ENCODE results near the gene REC8. TPM values are rescaled to one million over a fixed set of nuclear protein-coding genes. Genes with fewer than 3 reads are reported as not detected.

REC8 gene
- total and polyA plus RNA-seq, 9 donors = 2.1 to 18.1 (median 10.7) TPM

DNA sequence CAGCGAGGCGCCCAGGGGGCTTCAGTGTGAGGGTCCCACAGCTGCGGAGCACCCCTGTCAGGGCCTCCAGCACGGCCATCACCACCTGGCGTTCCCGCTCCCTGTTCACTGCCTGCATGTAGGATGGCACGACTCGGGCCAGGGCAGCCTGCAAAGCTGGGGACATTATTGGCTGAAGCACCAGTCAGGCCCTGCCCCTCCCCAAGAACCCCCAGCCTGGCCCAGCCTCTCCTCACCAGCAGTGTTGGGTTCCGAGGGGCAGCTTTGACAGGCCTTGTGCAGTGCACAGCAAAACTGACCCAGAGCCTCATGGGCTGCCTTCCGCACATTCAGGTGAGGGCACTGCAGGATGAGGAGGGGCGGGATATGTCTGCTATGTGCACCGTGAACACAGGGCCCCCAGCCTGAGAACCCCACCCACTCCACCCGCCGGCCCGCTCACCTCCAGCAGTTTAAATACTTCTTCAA, 11.2 kb downstream of the REC8 start:
- H3K4me3 ChIP-seq (ENCODE audit: low read length) = no peak overlapping the region

DNA sequence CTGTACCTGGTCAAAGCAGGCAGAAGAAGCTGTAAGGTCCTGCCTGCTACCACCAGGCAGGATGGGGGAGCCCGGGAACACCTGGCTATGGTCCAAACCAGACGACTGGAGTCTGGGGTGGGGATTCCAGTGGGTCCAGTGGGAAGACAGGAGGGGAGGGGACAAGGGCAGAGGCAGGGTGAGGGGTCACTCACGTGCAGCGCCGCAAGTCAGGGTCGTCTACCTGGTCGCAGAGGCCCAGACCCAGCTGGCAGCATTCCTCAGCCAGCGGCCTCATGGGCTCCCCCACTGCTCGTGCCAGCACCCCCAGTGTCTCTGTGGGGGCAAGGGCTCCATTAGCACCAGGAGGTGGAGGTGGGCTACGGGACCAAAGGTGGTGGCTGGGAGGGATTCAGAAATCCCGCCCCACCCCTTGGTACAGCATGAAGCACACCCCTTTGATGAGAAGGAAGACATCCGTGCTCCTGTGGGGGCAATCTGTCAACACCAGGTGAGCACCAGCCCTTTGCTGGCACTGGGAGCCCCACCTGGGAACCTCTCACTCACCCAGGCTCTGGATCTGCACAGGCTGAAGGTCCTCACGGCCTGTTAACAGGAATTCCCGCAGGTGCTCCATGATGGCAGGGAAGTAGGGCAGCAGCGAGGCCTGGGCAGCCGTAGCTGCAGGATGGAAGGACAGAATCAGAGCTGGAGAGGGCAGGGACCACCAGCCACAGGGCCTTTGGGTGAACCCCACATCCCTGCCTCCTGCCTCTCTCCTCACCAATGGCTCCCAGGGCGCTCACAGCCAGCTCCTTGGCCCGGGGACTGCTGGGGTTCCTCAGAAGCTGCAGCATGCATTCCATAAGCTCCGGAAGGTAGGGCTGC, 12.5 kb downstream of the REC8 start:
- Histone ChIP-seq H3K27ac (ENCODE audit: low read length) (no peak overlapping the region), H3K4me1 (ENCODE audit: control insufficient read depth, insufficient read depth, low read length) (peaks cover 16% of the 10 kb centered on the region), H3K27me3 (ENCODE audit: control insufficient read depth, insufficient read depth, low read length) (no peaks in the 10 kb centered on the region), H3K4me3 (ENCODE audit: low read length) (no peak overlapping the region), H3K36me3 (ENCODE audit: control insufficient read depth, insufficient read depth, low read length) (peaks cover 79% of the 10 kb centered on the region), H3K9me3 (replicated peaks; ENCODE audit: control insufficient read depth, low read depth, low read length) (no peaks in the 10 kb centered on the region)
- 86% methylated on average over 19 of the region's 19 CpGs for WGBS (ENCODE audit: insufficient coverage)
- DNase-seq = no peak

More for the DNA sequence above, 11.2 kb downstream of the REC8 start:
- H3K27ac ChIP-seq (ENCODE audit: low read length) = no peak overlapping the region
- no peaks in the 10 kb centered on the region for H3K27me3 ChIP-seq (ENCODE audit: control insufficient read depth, insufficient read depth, low read length)
- H3K9me3 ChIP-seq (replicated peaks; ENCODE audit: control insufficient read depth, low read depth, low read length) = no peaks in the 10 kb centered on the region
- peaks cover 11% of the 10 kb centered on the region for H3K4me1 ChIP-seq (ENCODE audit: control insufficient read depth, insufficient read depth, low read length)
- WGBS (ENCODE audit: insufficient coverage) = 93% methylated on average over 8 of the region's 15 CpGs
- peaks cover 92% of the 10 kb centered on the region for H3K36me3 ChIP-seq (ENCODE audit: control insufficient read depth, insufficient read depth, low read length)
- no peak for DNase-seq

DNA sequence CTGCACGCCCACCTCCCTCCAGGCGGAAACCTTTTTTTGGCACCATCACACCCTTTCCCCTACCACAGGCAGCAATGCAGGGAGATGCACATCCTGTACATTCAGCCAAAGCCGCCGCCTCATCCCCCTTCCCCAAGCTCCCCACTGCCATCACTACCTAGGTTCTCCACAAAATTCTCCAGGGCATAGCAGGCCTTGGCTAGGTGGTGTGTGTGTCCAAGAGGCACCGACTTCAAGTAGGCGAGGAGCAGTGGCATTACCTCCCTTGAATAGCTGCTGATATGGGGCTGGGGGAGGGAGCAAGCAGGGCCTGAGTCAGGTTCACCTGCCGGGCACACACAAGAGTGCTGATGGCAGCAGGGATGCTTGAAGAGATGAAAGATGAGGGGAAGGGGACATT, 13.1 kb downstream of the REC8 start:
- DNase-seq = no peak
- Histone ChIP-seq H3K36me3 (ENCODE audit: control insufficient read depth, insufficient read depth, low read length) (peaks cover 75% of the 10 kb centered on the region), H3K9me3 (replicated peaks; ENCODE audit: control insufficient read depth, low read depth, low read length) (no peaks in the 10 kb centered on the region), H3K27me3 (ENCODE audit: control insufficient read depth, insufficient read depth, low read length) (no peaks in the 10 kb centered on the region), H3K4me1 (ENCODE audit: control insufficient read depth, insufficient read depth, low read length) (peaks cover 16% of the 10 kb centered on the region), H3K4me3 (ENCODE audit: low read length) (no peak overlapping the region), H3K27ac (ENCODE audit: low read length) (no peak overlapping the region)
- 90% methylated on average over 5 of the region's 7 CpGs for WGBS (ENCODE audit: insufficient coverage)

DNA sequence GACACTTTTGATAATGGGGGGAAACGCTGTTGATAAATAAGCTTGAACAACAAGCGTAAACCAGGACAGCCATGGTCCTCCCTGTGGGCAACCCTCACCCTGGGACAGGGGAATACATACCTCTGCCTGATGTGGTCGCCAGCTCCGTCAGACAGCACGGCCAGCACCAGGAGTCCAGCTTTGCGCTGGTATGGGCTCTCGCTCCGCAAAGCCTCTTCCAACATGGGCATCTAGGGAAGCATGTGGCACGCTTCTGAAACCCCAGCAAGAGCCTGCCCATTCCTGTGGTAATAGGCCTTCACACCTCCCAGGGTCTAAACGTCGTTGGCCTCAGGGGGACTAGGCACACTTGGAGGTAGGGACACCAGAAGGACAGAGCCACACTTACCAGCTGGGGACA, 13.9 kb downstream of the REC8 start:
- Histone ChIP-seq H3K4me3 (ENCODE audit: low read length) (no peak overlapping the region), H3K27me3 (ENCODE audit: control insufficient read depth, insufficient read depth, low read length) (no peaks in the 10 kb centered on the region), H3K4me1 (ENCODE audit: control insufficient read depth, insufficient read depth, low read length) (peaks cover 16% of the 10 kb centered on the region), H3K9me3 (replicated peaks; ENCODE audit: control insufficient read depth, low read depth, low read length) (no peaks in the 10 kb centered on the region), H3K36me3 (ENCODE audit: control insufficient read depth, insufficient read depth, low read length) (peaks cover 73% of the 10 kb centered on the region), H3K27ac (ENCODE audit: low read length) (no peak overlapping the region)
- no peak for DNase-seq
- WGBS (ENCODE audit: insufficient coverage) = 93% methylated on average over 10 of the region's 11 CpGs

DNA sequence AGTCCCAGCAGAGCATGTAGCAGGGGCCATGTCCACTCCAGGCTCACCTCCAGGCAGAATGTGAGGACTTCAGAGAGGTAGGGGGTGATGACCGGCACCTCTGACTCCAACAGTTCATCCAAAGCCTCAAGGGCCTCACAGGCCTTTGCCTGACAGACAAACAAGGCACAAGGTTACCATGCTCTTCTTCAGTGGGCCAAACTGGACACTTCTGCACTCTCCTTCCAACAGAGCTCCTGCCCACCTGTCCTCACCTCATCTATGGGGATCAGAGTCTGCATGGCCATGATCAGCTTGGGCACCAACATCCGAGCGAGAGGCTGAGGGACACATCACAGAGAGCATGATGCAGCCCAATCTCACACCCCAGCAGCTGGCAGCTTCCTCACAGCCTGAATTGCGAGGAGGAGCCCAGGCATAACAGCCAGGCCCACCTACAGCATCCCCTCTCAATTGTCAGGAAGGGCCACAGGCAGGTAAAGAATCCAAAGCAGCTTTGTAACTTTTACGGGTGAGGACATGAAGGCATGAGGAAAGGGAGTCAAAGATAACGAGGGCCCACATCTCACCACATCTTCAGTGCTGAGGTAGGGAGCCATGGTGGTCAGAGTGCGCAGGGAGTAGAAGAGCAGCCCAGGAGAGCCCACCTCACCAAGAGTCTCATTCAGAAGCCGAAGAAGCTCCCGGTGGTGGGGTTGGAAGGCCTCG, 15.1 kb downstream of the REC8 start:
- DNase-seq = no peak
- no peak overlapping the region for H3K4me3 ChIP-seq (ENCODE audit: low read length)
- peaks cover 16% of the 10 kb centered on the region for H3K4me1 ChIP-seq (ENCODE audit: control insufficient read depth, insufficient read depth, low read length)
- no peak overlapping the region for H3K27ac ChIP-seq (ENCODE audit: low read length)
- H3K9me3 ChIP-seq (replicated peaks; ENCODE audit: control insufficient read depth, low read depth, low read length) = no peaks in the 10 kb centered on the region
- H3K36me3 ChIP-seq (ENCODE audit: control insufficient read depth, insufficient read depth, low read length) = peaks cover 69% of the 10 kb centered on the region
- WGBS (ENCODE audit: insufficient coverage) = 100% methylated on average over 3 of the region's 10 CpGs
- no peaks in the 10 kb centered on the region for H3K27me3 ChIP-seq (ENCODE audit: control insufficient read depth, insufficient read depth, low read length)

DNA sequence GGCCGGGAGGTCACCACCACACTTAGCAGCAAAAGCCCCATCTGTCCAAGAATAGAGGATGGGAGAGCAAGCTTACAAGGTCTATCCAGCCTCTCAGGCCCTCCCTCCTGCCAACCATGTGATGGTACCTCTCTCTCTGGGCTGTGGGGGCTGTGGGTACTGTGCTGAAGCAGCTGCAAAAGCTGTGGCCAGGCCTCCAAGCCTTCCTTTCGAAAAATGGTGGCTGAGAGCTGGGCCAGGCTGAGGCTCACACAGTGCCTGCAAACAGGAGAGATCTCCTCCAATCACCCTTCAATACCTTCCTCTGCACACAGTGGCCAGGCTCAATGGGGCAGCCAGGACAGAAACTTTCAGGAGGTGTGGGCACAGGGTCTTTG, 15.6 kb downstream of the REC8 start:
- peaks cover 69% of the 10 kb centered on the region for H3K36me3 ChIP-seq (ENCODE audit: control insufficient read depth, insufficient read depth, low read length)
- peak overlapping the region; percentile 79 for H3K4me3 ChIP-seq (ENCODE audit: low read length)
- no peak for DNase-seq
- WGBS (ENCODE audit: insufficient coverage) = 88% methylated on average over 1 of the region's 2 CpGs
- H3K27me3 ChIP-seq (ENCODE audit: control insufficient read depth, insufficient read depth, low read length) = no peaks in the 10 kb centered on the region
- H3K27ac ChIP-seq (ENCODE audit: low read length) = no peak overlapping the region
- H3K9me3 ChIP-seq (replicated peaks; ENCODE audit: control insufficient read depth, low read depth, low read length) = no peaks in the 10 kb centered on the region
- H3K4me1 ChIP-seq (ENCODE audit: control insufficient read depth, insufficient read depth, low read length) = peaks cover 16% of the 10 kb centered on the region

DNA sequence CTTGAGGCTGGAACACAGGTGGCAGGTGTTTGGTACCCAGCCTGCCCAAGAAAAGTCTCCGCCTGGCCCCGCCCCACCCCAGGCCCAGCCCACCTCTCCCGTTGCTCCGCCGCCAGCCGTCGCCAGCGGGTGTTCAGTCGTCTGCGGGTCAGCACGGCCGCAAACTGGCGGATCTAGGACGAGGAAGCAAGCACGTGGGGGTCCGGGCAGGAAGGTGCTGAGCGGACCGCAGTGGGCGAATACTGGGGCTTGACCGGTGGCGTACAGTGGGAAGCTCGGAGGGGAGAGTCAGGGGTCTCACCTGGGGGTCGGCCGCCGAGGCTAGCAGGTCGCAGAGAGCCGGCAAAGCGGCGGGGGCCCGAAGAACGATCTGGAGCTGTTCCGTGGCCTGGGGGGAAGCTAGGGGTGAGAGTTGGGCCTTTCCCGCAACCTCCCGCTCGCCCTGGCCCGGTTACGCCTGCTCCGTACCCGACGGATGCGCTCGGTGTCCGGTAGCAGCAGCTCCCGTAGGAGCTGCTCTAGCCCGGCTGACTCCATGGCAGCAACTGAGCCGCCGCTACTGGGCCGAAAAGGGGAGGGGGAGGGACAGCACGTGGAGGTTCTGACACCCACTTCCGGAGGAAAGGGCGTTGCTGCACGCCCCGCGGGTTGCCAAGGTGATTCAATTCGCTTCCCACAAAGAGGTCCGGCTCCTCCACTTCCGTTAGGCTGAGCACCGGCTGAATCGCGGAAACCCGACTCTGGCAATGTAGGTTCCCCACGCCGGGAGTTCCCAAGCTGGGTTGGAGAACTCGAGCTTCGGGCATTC, 16.6 kb downstream of the REC8 start, which contains the start of gene IPO4:
Gene IPO4 (minus strand): TSS at position 566 of the 808 bp plus-strand sequence. CDS start 29 bp downstream, at position 537.
- DNase-seq = peak; percentile 99
- H3K27ac ChIP-seq (ENCODE audit: low read length) = peak within 1 kb of the TSS; percentile 60
- under 1% methylated on average over 62 of the region's 65 CpGs for WGBS (ENCODE audit: insufficient coverage)
- peaks cover 67% of the 10 kb centered on the region for H3K36me3 ChIP-seq (ENCODE audit: control insufficient read depth, insufficient read depth, low read length)
- H3K4me3 ChIP-seq (ENCODE audit: low read length) = peak within 1 kb of the TSS; percentile 79
- no peaks in the 10 kb centered on the region for H3K9me3 ChIP-seq (replicated peaks; ENCODE audit: control insufficient read depth, low read depth, low read length)
- peaks cover 16% of the 10 kb centered on the region for H3K4me1 ChIP-seq (ENCODE audit: control insufficient read depth, insufficient read depth, low read length)
- no peaks in the 10 kb centered on the region for H3K27me3 ChIP-seq (ENCODE audit: control insufficient read depth, insufficient read depth, low read length)

DNA sequence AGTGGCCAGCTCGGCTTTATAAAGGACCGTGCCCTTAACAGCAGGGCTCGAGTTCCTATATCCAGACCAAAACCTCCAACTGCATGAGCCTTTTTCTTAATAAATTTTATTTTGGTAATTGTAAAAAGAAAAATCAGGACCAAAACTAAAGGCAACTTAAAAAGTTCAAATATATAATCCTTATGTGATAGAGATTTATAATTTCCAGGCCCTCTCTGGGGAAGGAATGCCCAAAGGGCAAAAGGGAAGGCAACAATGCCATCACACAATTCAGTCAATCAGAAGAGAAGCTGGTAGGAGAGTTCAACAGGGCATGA, 17.1 kb downstream of the REC8 start:
- Histone ChIP-seq H3K9me3 (replicated peaks; ENCODE audit: control insufficient read depth, low read depth, low read length) (no peaks in the 10 kb centered on the region), H3K4me3 (ENCODE audit: low read length) (peak overlapping the region; percentile 79), H3K27ac (ENCODE audit: low read length) (peak overlapping the region; percentile 32), H3K4me1 (ENCODE audit: control insufficient read depth, insufficient read depth, low read length) (peaks cover 16% of the 10 kb centered on the region), H3K27me3 (ENCODE audit: control insufficient read depth, insufficient read depth, low read length) (no peaks in the 10 kb centered on the region), H3K36me3 (ENCODE audit: control insufficient read depth, insufficient read depth, low read length) (peaks cover 63% of the 10 kb centered on the region)
- no peak for DNase-seq
- 0% methylated on average over 1 of the region's 3 CpGs for WGBS (ENCODE audit: insufficient coverage)

DNA sequence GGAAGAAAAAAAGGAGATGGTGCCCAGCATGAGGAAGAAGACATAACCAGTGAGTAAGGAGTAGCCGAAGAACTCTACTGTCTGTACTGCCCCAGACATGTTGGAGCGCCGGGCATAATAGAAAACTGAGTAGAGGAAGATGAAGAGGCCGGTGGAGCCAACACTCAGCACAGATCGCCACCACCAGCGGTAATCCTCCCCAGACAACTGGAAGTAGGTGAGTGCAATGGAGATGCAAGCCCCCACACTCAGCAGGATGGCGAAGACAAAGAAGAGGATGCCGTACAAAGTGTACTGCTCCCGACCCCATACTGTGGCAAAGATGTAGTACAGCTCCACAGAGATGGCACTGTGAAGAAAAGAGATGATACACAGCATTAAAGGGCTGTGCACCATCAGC, 17.6 kb downstream of the REC8 start:
- no peak for DNase-seq
- 100% methylated on average over 5 of the region's 9 CpGs for WGBS (ENCODE audit: insufficient coverage)
- no peaks in the 10 kb centered on the region for H3K9me3 ChIP-seq (replicated peaks; ENCODE audit: control insufficient read depth, low read depth, low read length)
- H3K4me3 ChIP-seq (ENCODE audit: low read length) = no peak overlapping the region
- H3K4me1 ChIP-seq (ENCODE audit: control insufficient read depth, insufficient read depth, low read length) = peaks cover 17% of the 10 kb centered on the region
- no peak overlapping the region for H3K27ac ChIP-seq (ENCODE audit: low read length)
- peaks cover 60% of the 10 kb centered on the region for H3K36me3 ChIP-seq (ENCODE audit: control insufficient read depth, insufficient read depth, low read length)
- H3K27me3 ChIP-seq (ENCODE audit: control insufficient read depth, insufficient read depth, low read length) = no peaks in the 10 kb centered on the region

DNA sequence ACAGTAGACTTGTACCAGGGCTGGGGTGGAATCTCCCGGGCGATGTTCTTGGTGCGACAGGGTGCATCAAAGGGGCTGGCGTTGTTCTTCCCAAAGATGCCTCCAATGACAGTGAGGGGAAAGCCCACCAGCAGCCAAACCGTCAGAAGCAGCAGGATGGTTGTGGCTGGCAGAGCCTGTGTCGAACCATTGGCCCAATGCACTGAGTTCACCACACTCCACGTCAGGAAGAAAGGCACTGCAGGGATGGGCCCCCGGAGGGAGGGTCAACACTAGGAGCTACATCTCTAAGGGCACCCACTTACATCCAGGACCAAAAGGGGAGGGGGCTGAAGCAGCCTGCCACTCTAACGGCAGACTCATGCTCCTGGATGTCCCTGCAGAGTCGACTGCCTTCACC, 18.5 kb downstream of the REC8 start:
- H3K27ac ChIP-seq (ENCODE audit: low read length) = no peak overlapping the region
- 95% methylated on average over 6 of the region's 10 CpGs for WGBS (ENCODE audit: insufficient coverage)
- H3K36me3 ChIP-seq (ENCODE audit: control insufficient read depth, insufficient read depth, low read length) = peaks cover 51% of the 10 kb centered on the region
- no peak for DNase-seq
- H3K4me3 ChIP-seq (ENCODE audit: low read length) = no peak overlapping the region
- peaks cover 23% of the 10 kb centered on the region for H3K4me1 ChIP-seq (ENCODE audit: control insufficient read depth, insufficient read depth, low read length)
- H3K9me3 ChIP-seq (replicated peaks; ENCODE audit: control insufficient read depth, low read depth, low read length) = no peaks in the 10 kb centered on the region
- no peaks in the 10 kb centered on the region for H3K27me3 ChIP-seq (ENCODE audit: control insufficient read depth, insufficient read depth, low read length)
